ENCODE measurements around the gene RIMBP2. TPM values are rescaled to one million over a fixed set of nuclear protein-coding genes. Genes with fewer than 3 reads are reported as not detected.

Gene RIMBP2
- total RNA-seq, 1 experiment from 2014 or later, result not detected

DNA sequence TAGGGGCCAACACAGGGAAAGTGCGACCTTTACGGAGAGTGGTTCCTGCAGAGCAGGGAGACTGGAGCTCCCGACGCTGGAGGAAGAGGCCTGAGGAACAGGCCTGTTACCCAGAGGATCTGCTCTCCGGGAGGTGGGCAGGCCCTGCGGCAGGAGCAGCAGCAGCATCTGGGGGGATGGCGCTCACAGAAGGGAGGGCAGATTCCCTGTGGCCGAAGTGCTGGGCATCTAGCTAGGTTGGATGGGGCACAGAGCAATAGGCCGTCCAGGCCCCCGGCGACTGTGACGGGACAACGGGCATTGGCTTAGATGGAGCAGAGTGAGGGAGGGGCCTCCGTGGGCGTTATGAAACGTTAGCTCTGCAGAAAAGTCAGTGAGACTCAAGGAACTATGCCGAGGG lies 242.8 kb downstream of the RIMBP2 start:
- BruUV-seq (replicated peaks), result no TSS peak
- Mint-ChIP-seq H3K27me3 (ENCODE audit: insufficient read depth, unreplicated experiment) (peaks cover 24% of the 10 kb centered on the region), H3K4me3 (ENCODE audit: unreplicated experiment) (no peak overlapping the region), H3K36me3 (ENCODE audit: insufficient read depth, unreplicated experiment) (no peaks in the 10 kb centered on the region), H3K9me3 (ENCODE audit: unreplicated experiment) (no peaks in the 10 kb centered on the region), H3K27ac (ENCODE audit: unreplicated experiment) (no peak overlapping the region), H3K4me1 (ENCODE audit: low read depth, unreplicated experiment) (no peaks in the 10 kb centered on the region)
- intact Hi-C loops (cut with micrococcal nuclease; ENCODE audit: unreplicated experiment), result no loop called here
- ChIA-PET CTCF (no interaction called here), POLR2A (no interaction called here)
- TF ChIP-seq, protein P1, sequence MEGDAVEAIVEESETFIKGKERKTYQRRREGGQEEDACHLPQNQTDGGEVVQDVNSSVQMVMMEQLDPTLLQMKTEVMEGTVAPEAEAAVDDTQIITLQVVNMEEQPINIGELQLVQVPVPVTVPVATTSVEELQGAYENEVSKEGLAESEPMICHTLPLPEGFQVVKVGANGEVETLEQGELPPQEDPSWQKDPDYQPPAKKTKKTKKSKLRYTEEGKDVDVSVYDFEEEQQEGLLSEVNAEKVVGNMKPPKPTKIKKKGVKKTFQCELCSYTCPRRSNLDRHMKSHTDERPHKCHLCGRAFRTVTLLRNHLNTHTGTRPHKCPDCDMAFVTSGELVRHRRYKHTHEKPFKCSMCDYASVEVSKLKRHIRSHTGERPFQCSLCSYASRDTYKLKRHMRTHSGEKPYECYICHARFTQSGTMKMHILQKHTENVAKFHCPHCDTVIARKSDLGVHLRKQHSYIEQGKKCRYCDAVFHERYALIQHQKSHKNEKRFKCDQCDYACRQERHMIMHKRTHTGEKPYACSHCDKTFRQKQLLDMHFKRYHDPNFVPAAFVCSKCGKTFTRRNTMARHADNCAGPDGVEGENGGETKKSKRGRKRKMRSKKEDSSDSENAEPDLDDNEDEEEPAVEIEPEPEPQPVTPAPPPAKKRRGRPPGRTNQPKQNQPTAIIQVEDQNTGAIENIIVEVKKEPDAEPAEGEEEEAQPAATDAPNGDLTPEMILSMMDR (IDR thresholded peaks at IDR 0.05; ENCODE audit: insufficient read depth in 1 of 2, low read depth in 1 of 2, low read length in 1 of 2, severe bottlenecking in 1 of 2, unreplicated experiment in 1 of 2), result no peak
- H3K4me3 ChIP-seq (ENCODE audit: low read depth, low read length), result no peak overlapping the region
- DNase-seq, result no peak
- no peaks in the 10 kb centered on the region for H3K4me1 ChIP-seq
- no peaks in the 10 kb centered on the region for H3K36me3 ChIP-seq (ENCODE audit: control insufficient read depth, insufficient read depth, low read length)
- H3K27me3 ChIP-seq (replicated peaks; ENCODE audit: control insufficient read depth, insufficient read depth, low read length), result no peaks in the 10 kb centered on the region; the same call in 1 of the 2 replicates
- H3K9me3 ChIP-seq, result no peaks in the 10 kb centered on the region

DNA sequence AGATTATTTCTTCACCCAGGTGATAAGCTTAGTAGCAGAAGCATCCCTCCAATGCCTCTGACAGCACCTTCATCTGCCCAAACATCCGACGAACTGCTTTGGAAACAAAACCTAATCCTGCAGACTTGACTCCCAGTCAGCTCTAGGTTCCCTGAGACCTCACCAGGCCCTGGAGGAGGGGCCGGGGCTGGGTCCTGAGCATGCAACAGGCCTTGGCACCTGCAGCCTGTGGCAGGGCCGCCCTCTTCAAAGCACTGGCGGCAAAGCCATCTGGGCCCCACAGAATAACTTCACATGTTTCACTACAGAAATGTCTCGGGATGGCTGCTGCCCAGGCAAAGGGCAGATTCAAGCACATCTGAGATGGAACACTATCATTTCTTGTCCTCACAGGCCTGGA lies 245.1 kb downstream of the RIMBP2 start:
- no TSS peak for BruUV-seq (replicated peaks)
- intact Hi-C loops (cut with micrococcal nuclease; ENCODE audit: unreplicated experiment), result no loop called here

DNA sequence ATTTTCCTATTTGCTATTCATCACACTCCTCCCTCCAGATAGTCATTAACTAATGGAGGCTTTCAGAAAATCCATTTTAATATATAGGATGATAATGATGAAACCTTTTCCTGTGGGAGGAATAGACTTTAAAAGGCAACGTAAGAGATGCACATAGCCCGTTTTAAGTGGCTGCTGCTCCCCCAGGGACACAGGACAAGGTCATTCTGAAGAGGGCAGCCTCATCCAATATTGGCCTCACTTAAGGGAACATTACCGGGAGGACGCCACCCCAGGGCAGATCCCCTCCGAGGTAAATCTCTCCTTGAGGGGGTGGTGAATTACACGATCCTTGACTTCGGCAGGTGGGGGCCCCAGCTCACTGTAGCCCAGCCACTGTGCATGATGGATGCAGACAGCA lies 246.5 kb downstream of the RIMBP2 start:
- Mint-ChIP-seq H3K9me3 (ENCODE audit: unreplicated experiment) (peaks cover 15% of the 10 kb centered on the region), H3K27ac (ENCODE audit: unreplicated experiment) (no peak overlapping the region), H3K36me3 (ENCODE audit: insufficient read depth, unreplicated experiment) (no peaks in the 10 kb centered on the region), H3K4me1 (ENCODE audit: low read depth, unreplicated experiment) (no peaks in the 10 kb centered on the region), H3K27me3 (ENCODE audit: insufficient read depth, unreplicated experiment) (peaks cover 7% of the 10 kb centered on the region), H3K4me3 (ENCODE audit: unreplicated experiment) (no peak overlapping the region)
- Histone ChIP-seq H3K36me3 (ENCODE audit: control insufficient read depth, insufficient read depth, low read length) (no peaks in the 10 kb centered on the region), H3K4me3 (ENCODE audit: low read depth, low read length) (no peak overlapping the region), H3K4me1 (no peaks in the 10 kb centered on the region), H3K27me3 (replicated peaks; ENCODE audit: control insufficient read depth, insufficient read depth, low read length) (no peaks in the 10 kb centered on the region; the same call in 1 of the 2 replicates), H3K9me3 (no peaks in the 10 kb centered on the region)
- ChIA-PET CTCF (no interaction called here), POLR2A (no interaction called here)
- DNase-seq, result no peak
- intact Hi-C loops (cut with micrococcal nuclease; ENCODE audit: unreplicated experiment), result no loop called here
- no TSS peak for BruUV-seq (replicated peaks)
- TF ChIP-seq, protein P1 (IDR thresholded peaks at IDR 0.05; ENCODE audit: insufficient read depth in 1 of 2, low read depth in 1 of 2, low read length in 1 of 2, severe bottlenecking in 1 of 2, unreplicated experiment in 1 of 2), result no peak

More for the DNA sequence above, 245.1 kb downstream of the RIMBP2 start:
- Histone ChIP-seq H3K4me3 (ENCODE audit: low read depth, low read length) (no peak overlapping the region), H3K9me3 (no peaks in the 10 kb centered on the region), H3K36me3 (ENCODE audit: control insufficient read depth, insufficient read depth, low read length) (no peaks in the 10 kb centered on the region), H3K27me3 (replicated peaks; ENCODE audit: control insufficient read depth, insufficient read depth, low read length) (no peaks in the 10 kb centered on the region; the same call in 1 of the 2 replicates), H3K4me1 (no peaks in the 10 kb centered on the region)
- Mint-ChIP-seq H3K27ac (ENCODE audit: unreplicated experiment) (no peak overlapping the region), H3K4me3 (ENCODE audit: unreplicated experiment) (no peak overlapping the region), H3K27me3 (ENCODE audit: insufficient read depth, unreplicated experiment) (peaks cover 18% of the 10 kb centered on the region), H3K9me3 (ENCODE audit: unreplicated experiment) (peaks cover 15% of the 10 kb centered on the region), H3K36me3 (ENCODE audit: insufficient read depth, unreplicated experiment) (no peaks in the 10 kb centered on the region), H3K4me1 (ENCODE audit: low read depth, unreplicated experiment) (no peaks in the 10 kb centered on the region)
- ChIA-PET CTCF (no interaction called here), POLR2A (no interaction called here)
- TF ChIP-seq, protein P1 (IDR thresholded peaks at IDR 0.05; ENCODE audit: insufficient read depth in 1 of 2, low read depth in 1 of 2, low read length in 1 of 2, severe bottlenecking in 1 of 2, unreplicated experiment in 1 of 2), result no peak
- no peak for DNase-seq

Data from Caco-2 (cell line).